H1 (cell line): ENCODE measurements around the gene SPRR3.

ENCODE experiments used
- FOSL1 ChIP-seq: IDR thresholded peaks from 2 replicates; pipeline ENCODE4 v1.6.1; 2011; ENCODE audit warnings: mild to moderate bottlenecking, low read depth, low read length, moderate library complexity; ENCODE audit not compliant: insufficient read depth
- MAX ChIP-seq: IDR thresholded peaks from 2 replicates; pipeline ENCODE4 v1.6.1; 2012; ENCODE audit warnings: inconsistent platforms
- POLR2A ChIP-seq, 2 experiments: IDR thresholded peaks; 1 replicate in 1 of 2; 2 replicates in 1 of 2; pipeline ENCODE4 v1.6.1; 2011; ENCODE audit warnings: low read depth in 2 of 2, low read length in 2 of 2, mild to moderate bottlenecking in 2 of 2; ENCODE audit errors: control extremely low read depth in 1 of 2
- TF ChIP-seq, protein P1 (sequence below), 3 experiments: IDR thresholded peaks; 1 replicate in 2 of 3; 2 replicates in 1 of 3; pipeline versions ENCODE4 v1.5.1 to v1.6.1; 2011; ENCODE audit warnings: low read length in 3 of 3, mild to moderate bottlenecking in 3 of 3, inconsistent platforms in 2 of 3, low read depth in 1 of 3, moderate library complexity in 1 of 3; ENCODE audit not compliant: insufficient read depth in 1 of 3; ENCODE audit errors: control extremely low read depth in 1 of 3

DNA sequence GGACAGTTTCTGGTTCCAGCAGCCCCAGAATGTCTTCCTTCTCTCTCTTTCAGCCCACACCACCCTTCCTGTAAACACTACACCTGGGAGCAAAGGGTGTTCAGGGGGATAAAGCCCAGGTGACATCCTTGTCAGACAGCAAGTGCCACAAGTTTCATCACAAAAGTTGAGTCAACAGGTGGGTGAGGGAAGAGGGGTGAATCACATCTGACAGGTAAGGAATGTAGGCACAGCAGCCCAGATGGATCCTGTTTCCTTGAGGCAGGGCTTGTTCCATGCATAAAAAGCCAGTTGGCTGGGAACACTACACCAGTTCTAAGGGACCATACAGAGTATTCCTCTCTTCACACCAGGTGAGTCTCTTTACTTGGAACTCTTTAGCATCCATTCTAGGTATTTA, 29.3 kb downstream of the SPRR3 start, which contains the start of gene SPRR1B:
- TF ChIP-seq, protein P1, sequence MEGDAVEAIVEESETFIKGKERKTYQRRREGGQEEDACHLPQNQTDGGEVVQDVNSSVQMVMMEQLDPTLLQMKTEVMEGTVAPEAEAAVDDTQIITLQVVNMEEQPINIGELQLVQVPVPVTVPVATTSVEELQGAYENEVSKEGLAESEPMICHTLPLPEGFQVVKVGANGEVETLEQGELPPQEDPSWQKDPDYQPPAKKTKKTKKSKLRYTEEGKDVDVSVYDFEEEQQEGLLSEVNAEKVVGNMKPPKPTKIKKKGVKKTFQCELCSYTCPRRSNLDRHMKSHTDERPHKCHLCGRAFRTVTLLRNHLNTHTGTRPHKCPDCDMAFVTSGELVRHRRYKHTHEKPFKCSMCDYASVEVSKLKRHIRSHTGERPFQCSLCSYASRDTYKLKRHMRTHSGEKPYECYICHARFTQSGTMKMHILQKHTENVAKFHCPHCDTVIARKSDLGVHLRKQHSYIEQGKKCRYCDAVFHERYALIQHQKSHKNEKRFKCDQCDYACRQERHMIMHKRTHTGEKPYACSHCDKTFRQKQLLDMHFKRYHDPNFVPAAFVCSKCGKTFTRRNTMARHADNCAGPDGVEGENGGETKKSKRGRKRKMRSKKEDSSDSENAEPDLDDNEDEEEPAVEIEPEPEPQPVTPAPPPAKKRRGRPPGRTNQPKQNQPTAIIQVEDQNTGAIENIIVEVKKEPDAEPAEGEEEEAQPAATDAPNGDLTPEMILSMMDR (IDR thresholded peaks at IDR 0.05; ENCODE audit: control extremely low read depth in 1 of 3, insufficient read depth in 1 of 3, low read depth in 1 of 3, low read length in 3 of 3), result no peak
- TF ChIP-seq POLR2A (IDR thresholded peaks at IDR 0.05; ENCODE audit: control extremely low read depth in 1 of 2, low read depth in 2 of 2, low read length in 2 of 2) (no peak), FOSL1 (no peak), MAX (no peak)
